ENCODE data around the gene TNFRSF21.
A peak's percentile ranks its signal among the peaks of the same experiment; 100 is the strongest.

GRCh38 chr6:47252633-47253032 lies 57.1 kb downstream of the TNFRSF21 start:
- TF ChIP-seq CTCF (conservative IDR thresholded peaks at IDR 0.05; ENCODE audit: low read length) = peak; percentile 63
- TF ChIP-seq EZH2phosphoT487 (IDR thresholded peaks at IDR 0.05; ENCODE audit: borderline replicate concordance, low read depth, low read length) = no peak
